CD4-positive, alpha-beta T cell treated with Interleukin-4 for 4 hours (primary cell): Measurements from ENCODE around the gene CERKL.
"Not testable (repeated sequence)": the region's sequence is repeated elsewhere in the genome, so short reads cannot be mapped to it uniquely, and the experiment has no call there.

Experiments used
- DNase-seq: peaks from one replicate; pipeline ENCODE4 v3.0.0-alpha.2; 2020

Gene CERKL

GRCh38 chr2:181656450-181657291 is at the start of gene CERKL:
TSS of gene CERKL (minus strand) at chr2:181657105. CDS start at chr2:181657006, 99 bp downstream.
- DNase-seq: no peak

- not testable (repeated sequence) for DNase-seq
Measured at GRCh38 chr2:181702519-181702918, 45.6 kb upstream of the CERKL start.

- no peak for DNase-seq
Measured at GRCh38 chr2:181698223-181698622, 41.3 kb upstream of the CERKL start.

GRCh38 chr2:181697571-181697970 is 40.7 kb upstream of the CERKL start:
- DNase-seq: no peak

DNA sequence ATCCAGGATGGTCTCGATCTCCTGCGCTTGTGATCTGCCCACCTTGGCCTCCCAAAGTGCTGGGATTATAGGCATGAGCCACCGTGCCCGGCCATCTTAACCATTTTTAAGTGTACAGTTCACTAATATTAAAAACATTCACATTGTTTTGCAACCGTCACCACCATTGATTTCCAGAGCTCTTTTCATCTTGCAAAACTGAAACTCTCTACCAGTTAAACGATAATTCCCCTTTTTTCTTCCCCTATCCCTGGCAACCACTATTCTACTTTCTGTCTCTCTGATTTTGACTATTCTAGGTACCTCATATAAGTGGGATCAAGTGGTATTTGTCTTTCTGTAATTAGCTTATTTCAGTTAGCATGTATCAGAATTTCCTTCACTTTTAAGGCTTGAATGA is 40.2 kb upstream of the CERKL start:
- DNase-seq: no peak

DNA sequence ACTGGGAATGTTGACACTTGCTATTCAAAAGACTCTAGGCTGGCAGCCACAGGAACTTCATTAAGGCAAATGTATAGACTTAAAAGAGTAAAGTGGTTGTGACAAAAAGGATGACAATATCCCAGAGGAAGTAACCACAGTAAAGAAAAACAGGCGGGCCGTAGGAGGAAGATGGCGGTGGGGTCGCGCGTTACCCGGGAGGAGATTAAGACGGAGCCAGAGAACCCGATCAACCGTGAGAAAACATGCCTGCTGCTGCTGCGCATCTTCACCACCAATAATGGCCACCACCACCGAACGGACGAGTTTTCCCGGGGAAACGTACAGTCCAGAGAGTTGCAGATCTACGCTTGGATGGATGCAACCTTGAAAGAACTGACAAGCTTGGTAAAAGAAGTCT is 37.4 kb upstream of the CERKL start:
- DNase-seq: no peak

- no peak for DNase-seq
Measured at GRCh38 chr2:181690860-181691259, 34.0 kb upstream of the CERKL start.

GRCh38 chr2:181686576-181687185 is 29.8 kb upstream of the CERKL start:
- DNase-seq: no peak

DNA sequence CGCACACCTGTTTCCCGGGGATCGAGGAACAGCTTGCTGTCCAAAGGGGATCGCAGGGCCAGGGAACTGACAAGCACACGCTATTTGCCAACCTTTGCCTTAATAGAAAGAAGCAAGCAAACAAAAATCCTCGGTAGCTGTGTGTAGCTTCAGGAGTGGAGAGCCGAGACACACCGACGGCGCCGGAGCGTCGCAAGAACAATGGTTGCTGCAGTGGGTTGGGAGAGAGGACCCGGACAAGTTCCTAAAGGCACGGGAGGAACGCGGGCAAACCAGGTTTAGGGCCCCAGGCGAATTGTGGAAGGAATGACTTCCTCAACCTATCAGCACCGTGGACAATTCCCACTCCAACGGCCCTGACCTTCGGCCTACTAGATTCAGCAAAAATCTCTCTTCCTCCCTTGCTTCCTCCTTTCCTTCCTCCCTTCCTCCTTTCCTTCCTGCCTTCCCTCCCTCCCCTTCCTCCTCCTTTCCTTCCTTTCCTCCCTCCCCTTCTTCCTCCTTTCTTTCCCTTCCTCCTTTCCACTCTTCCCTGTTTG is 28.3 kb upstream of the CERKL start:
- no peak for DNase-seq

GRCh38 chr2:181684454-181685149 is 27.7 kb upstream of the CERKL start:
- DNase-seq: no peak

GRCh38 chr2:181683518-181684453 is 26.9 kb upstream of the CERKL start:
- no peak for DNase-seq

DNA sequence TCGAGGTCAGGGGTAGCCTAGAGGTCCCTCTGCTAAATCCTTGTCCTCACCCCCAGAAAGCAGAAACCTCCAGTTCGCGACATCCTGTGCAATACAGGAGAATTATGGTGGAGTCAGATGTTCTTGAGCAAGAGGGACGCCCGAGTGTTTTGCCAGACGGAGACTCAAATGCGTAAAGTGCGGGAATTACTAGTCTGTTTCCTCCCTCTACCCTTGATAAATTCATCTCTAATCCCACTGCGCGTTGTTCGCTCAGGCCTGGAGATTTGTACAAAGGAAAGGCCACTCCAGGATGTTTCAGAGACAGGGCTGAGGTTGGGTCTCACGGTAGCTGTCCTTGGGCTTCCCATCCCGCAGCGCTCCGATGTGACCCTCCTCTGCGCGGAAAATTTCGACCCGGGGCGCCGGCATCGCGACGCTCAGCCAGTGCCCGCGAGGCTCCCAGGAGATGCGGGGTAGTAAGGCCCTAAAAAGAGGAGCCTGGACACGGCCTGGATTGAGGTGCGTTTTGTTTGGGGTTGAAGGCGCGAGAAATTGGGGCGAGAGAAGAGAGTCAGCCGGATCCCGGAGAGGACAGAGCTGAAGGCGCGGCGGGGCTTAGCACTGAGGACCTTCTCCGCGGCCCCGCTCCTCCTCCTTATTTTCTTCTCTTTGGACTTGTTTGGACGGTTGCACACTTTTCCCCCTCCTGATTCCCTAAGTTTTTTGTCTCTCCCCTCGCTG is 26.1 kb upstream of the CERKL start:
- DNase-seq: no peak

DNA sequence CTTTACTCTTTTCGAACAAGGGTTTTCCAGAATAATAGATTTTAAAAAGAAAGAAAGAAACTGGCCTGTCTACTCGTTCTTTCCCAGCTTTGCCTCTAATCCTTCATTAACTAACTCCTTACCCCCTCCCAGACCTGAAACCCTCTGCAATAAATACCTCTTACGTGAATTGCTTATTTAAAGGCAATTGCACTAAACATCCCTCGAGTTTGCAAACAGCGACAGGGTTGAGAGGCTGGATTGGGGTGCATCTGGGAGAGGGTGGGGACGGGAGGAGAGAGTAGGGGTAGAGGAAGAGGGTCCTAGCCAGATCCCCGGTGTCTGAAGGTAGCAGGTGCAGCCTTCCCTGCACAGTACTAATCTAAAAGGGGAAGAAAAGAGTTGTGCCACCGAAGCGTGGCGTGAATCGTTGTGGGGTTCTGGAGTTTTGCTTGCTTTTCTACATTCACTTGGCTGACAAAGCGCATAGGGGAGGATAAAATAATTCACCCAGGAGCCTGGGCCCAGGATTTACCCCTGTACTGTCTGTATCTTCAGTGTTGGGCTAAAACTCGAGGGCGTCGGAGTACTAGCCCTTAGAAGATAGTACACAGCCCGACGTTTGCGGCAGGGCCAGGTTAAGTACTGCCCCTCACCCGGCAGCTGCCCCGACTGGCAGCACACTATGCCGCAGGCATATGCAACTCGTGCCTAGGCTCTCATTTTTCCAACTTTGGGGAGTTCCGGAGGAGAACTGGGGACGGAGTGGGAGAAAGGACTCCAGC is 25.3 kb upstream of the CERKL start:
- no peak for DNase-seq

DNA sequence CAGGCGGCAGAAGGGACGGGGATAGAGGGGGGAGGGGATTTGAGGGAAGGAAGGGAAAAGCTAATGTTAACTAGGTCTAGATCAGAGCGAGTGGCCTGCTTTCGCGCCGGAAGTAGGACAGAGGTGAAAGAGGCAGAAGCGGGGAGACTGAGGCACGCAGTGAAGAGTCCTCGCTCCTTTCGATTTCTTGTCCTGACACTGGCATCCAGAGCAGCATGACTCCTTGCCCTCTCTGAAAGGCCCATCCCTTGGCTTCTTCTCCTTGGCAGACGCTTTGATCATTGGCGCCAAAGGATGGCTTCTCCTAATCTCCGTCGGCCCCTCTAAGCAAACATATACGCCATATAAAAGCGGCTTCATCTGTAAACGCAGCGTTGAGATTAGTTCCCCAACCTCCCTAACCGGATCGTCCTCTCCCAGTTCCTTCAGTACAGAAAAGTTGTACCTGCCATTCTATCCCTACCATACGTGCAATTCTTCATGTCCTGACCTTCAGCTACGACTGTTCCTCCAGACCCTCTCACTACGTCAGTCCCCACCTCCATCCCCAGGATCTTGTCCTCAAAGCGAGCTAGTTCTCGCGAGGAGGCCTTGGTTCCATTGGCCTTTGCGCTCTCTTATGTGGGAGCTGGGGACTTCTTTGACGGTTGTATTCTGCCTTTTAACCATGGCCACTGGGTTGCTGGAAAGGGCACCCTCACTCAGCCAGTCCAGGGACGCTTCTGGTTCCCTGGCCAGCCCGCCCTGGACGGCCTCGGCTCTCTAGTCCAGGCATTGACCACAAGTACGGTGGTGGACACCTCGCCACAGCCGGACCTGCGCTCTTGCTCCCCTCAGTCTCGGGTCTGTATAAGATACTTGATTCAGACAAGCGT is 24.3 kb upstream of the CERKL start:
- no peak for DNase-seq

GRCh38 chr2:181680055-181680936 is 23.4 kb upstream of the CERKL start, which contains the start of gene NEUROD1:
TSS of gene NEUROD1 (minus strand) at chr2:181680517. CDS start at chr2:181678860, 1,657 bp downstream.
- DNase-seq: no peak

DNA sequence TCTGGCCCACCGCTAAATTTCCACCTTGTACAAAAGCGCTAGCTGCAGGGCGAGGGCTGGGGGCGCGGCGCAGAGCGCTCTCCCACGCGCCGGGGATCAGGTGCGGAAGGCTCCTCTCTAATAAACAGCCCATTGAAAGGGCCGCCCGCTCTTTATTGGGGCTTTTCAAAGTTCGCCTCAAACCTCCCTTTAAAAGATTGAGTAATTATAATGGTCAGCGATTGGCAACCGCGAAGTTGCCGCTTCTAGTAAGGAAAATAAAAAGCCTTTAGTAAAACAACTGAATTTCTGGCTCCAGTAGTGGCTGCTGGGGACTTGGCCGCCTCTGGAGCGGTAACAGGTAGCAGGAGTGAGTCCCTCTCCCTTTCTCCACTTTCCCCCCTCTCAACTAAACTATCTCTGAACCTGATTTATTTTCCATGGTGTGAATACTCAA is 22.7 kb upstream of the CERKL start:
- no peak for DNase-seq

GRCh38 chr2:181678861-181679543 is 22.1 kb upstream of the CERKL start:
- no peak for DNase-seq
